UCSD-AML1 (cell line): Measurements from ENCODE around the gene REXO1.

Experiments
- DNase-seq: peaks from one replicate; lab custom pipeline; 2025; ENCODE audit not compliant: unreplicated experiment; lab: John Stamatoyannopoulos, UW

REXO1 gene

DNA sequence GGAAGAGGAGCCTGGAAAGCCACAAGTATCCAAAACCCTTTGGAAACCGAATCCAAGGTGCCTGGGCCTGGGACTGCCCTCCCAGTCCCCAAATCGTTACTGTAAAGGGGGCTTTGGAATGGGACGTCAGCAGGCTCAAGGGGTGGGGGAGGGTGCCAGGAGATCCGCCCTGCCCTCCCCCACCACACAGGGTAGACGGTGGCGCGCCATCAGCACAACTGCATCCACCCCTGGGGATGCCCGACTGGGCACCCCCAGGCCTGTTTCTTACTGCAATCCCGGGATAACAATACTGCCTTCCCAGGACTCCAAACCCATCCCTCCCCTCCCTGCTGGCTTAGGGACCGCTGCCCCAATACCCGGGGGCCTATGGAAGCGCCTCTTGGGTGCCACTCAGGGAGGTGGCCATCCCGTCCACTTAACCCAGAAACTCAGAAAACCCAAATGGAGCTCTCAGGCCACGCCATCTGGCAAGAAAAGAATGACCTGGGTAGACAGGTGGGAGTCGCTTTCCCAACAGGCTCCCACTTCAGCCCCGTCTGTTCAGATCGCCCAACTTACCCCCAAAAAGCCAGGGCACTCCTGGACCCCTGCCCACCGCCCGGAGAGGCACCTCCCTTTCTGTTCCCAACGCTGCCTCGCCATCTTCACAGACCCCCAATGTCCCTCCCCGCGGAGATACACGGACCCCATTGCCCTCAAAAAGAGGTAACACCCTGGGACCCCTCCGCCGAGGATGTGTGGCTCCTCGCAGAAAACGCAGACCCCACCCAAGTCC is 12.7 kb upstream of the REXO1 start:
- DNase-seq: no peak

DNA sequence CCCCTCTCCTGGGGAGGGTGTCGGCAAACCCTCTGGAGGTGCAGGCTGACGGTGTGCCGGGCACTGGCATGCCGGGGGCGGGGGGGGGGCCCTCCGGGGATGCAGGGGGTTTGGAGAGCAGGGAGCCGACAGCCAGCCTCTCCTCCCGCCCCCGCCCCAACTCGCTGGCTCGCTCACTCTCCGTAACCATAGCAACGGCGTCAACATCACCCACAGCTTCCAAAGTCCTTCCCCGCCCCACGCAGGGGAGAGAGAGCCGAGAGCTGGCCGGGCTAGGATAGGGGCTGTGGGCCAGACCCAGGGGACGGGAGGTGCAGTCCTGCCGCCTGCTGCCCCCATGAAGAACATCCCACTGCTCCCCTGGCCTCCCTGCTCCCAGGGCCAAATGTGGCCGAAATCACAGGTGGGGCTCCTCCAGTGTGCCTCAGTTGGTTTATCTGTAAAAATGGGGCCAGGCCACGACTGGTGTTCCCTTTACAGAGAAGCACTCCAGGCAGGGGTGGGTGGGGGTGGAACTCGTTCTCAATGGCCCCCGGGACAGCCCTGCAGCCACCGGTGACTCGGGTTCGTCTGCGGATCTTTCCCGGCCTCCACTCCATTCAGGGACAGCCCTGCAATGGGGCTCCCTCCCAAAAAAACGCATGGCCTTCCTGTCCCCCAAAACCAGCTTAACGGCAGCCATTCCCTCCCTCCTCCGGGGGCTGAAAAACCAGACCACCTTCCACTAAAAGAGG is 11.9 kb upstream of the REXO1 start:
- DNase-seq: peak; percentile 30

DNA sequence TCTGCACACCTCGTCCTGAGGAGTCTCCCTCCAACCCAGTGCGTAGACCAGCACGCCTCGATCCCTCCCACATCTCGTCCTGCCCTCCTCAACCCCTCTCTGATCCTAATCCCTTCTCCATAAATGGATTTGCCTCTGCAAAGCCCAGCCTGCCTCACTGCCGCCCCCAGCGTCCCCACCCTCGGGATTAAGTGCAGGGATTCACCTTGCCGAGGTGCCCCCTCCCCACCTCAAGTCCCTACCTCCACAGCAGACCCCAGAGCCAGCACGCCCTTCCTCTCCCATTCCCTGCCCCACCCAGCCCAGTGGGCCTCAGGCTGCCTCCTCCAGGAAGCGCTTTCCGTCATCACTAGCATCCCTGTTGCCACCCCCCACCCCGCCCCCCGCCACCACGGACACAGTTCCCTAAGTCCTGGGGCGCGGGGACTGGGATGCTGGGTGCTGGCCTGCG is 11.1 kb upstream of the REXO1 start:
- DNase-seq: no peak

DNA sequence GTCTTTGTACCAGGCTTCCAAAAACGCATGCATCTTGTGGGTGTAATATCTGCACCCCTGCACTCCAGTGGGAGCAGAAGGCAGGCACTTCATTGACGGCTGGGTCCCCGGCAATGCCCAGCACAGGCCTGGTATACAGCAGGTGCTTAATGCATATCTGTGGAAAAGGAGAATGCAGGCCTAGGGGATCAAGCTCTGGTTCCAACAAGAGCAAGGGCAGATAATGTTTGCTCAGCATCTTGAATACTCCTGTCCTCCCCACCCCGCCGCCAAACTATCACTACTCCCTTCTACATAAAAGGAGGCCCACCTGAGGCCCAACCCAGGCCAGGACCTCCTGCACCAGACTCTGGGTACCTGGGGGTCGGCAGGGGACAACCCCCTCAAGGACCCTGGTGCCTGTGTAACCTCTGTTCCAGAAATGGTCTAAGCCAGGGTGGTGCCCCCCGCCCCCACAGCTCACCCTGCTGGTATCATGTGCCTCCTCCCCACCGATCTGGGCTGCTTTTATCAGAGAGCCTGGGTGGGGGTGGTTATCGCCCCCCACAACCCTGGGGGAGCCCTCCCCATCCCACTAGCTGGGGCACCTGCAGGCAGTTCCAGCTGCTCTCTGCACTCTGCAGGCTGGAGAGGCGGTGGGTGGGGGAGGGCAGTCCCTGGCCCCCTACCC is 10.3 kb upstream of the REXO1 start:
- no peak for DNase-seq

DNA sequence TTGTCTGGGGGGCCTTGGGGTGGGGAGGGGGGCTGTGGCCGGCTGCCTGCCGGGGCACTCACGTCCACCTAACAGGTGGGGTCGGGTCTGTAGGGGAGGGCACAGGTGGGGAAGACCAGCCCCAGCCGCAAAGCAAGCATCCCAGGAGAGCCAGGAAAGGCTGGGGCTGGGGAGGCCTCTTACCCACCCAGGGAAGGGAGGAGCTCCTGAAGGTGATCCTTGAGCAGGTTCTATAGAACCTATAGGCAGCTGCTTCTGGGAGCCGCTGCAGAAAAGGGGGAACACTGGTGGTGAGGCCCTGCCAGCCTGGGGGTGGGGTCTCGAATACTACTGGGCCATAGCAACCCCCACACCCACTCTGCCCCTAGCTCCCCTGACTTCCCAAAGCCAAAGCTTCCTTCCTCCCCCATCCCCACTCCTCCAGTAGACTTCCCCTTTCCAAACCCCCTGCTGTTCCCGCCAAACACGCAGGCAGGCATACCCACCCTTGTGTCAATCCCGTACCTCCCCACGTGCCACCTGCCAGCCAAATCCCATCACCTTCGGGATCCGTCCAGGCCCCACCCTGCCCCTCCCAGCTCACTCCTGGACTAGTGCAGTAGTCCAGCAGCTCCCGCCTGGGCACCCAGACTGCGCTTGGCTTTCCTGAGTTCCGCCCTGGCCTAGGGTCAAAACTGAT is 9.5 kb upstream of the REXO1 start:
- peak; percentile 53 for DNase-seq

DNA sequence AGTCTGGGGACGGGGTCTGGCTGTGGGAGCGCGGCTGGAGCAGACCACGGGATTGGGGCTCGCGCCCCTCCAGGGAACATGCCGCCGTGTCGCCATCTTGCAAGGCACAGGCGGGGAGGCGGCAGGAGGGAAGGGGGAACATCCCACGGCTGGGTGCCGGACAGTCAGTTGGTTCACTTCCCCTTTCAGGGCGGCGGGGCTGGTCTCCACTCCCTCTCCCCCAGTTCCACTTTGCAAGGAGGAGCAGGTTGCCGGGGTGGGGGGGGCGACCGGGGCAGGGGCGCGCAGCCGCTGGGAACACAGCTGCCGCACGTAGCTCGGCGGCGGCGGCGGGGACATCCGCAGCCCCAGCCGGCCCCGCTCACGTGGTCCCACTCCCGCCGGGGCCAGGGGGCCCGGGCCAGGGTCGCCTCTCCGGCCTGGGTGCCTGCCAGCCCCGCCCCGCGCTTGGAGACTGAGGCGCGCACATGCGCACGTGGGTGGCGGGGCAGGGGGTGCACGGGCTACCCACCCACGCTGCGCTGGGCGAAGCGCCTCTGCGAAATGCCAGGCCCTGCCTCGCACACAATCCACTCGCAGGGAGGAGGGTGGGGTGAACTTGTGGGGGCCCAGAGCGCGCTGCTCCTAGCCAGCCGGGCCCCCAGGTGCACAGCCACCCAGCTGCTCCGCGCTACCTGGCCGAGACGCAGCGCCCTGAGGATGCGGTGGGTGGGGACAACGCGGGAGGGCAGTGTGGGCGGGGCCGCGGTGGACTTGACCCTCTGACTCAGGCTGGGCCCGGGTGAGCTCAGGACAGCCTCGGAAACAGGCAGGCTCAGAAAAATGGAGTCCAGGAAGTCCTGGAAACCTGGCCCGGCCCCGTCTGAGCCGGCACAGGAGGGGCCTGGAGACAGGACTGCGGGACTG is 8.7 kb upstream of the REXO1 start:
- peak; percentile 82 for DNase-seq

DNA sequence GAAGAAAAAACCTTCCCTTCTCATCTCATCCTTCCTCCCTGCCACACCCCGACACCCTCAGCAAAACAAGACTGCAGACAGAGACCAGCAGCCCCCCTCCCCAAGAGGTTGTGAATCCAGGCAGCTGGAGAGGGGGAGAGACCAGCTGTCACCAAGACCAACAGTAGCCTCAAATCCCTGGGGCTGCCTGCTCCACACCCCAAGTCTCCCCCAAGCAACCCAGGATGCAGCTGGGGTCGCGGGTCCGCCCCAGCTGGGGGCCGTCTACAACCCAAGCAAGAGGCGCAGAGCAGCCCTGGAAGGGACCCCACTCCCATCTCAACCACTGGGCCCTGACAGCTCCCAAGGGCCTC is 8.0 kb upstream of the REXO1 start:
- no peak for DNase-seq

DNA sequence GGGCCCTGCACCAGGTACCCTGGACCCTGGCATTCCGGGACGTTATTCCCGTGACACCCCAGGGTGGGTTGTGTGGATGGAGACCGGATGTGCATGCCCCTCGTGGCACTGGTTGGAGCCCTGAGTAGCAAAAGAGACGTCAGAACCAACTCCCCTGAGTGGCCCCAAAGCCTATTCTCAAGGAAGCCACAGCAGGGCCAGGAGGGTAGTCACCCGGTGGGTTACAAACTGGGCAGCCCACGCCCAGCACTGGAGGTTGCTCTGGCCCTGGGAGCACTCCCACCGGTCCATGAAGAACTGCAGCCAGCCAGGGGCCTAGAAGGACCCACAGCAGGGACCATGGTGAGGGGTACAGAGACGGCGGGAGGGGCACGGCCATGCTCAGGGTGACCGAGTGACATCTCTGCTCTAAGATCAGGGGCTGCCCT is 7.6 kb upstream of the REXO1 start:
- no peak for DNase-seq

DNA sequence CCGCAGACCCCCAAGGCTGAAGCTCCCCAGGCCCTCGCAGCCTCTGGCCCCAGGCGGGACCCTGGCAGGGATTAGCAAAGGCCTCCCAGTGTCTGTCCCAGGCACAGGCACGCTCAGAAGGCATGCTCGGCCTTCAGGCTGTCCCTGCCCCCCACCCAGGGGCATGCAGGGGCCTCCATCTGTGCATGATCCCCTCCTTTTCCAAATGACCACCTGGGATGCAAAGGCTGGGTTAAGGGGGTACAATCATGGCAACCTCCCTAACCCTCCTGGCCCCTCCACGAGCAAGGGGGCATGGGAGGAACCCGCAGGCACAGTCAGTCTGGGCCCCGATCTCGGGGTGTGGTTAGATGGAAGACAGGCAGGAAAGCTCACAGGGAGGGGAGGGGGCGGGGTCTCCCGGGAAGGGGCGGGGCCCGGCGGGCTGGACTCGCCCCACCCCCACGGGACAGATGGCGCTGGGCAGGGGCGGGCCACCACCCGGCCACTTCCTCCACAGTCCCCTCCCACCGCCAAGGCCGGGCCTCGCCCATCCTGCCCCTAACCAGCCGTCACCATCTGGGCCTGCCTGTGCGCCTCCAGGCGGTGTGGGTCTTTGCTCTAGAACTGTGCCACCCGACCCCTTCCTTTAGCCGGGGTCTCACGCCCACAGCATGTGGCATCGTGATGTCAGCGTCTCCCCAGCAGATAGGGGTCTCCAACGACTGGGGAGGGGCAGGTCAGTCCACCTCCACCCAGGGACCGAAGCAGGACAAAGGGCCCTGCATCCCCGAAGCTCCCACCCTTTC is 7.0 kb upstream of the REXO1 start:
- peak; percentile 97 for DNase-seq

DNA sequence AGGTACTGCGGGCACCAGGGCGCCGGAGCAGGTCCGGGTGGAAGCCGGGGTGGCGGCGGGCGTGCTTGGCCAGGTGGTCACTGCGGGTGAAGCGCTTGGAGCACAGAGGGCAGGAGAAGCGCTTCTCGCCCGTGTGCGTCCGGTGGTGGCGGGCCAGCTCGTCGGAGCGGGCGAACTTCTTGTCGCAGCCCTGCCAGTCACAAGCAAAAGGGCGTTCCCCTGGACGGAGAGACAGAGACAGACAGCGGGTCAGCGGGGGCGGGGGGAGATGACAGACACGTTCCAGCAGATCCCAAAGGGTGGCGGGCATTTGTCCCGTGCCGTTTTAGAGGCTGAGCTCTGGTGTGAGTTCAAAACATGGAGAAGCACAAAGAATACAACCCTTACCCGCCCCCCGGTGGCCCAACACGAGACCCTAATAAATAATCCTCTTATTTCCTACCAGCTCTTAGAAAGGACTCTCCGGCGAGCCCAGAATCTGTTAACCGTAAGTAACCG is 6.3 kb upstream of the REXO1 start:
- DNase-seq: no peak

DNA sequence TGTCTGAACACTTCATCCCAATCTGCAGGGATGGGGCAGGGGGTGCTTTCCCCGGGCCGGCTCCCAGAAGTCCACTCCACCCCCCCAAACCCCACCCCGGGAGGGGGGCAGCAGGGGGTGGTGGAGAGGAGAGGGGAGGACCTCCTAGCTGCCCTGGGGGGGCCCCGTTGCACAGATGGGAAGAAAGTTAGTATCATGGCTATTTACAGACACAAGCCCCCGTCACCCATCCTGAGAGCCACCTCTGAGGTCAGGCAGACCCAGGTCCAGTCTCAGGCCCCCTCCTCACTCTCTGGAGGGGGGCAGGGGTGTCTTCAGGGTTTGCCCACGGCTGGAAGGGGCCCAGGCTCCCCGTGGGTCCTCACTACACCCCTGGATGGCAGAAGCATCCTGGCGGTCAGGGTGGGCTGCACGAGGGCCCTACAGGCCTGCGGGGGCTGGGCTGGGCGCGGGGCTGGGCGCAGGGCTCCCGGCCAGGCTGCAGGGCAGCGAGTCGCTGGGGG is 5.8 kb upstream of the REXO1 start:
- no peak for DNase-seq

DNA sequence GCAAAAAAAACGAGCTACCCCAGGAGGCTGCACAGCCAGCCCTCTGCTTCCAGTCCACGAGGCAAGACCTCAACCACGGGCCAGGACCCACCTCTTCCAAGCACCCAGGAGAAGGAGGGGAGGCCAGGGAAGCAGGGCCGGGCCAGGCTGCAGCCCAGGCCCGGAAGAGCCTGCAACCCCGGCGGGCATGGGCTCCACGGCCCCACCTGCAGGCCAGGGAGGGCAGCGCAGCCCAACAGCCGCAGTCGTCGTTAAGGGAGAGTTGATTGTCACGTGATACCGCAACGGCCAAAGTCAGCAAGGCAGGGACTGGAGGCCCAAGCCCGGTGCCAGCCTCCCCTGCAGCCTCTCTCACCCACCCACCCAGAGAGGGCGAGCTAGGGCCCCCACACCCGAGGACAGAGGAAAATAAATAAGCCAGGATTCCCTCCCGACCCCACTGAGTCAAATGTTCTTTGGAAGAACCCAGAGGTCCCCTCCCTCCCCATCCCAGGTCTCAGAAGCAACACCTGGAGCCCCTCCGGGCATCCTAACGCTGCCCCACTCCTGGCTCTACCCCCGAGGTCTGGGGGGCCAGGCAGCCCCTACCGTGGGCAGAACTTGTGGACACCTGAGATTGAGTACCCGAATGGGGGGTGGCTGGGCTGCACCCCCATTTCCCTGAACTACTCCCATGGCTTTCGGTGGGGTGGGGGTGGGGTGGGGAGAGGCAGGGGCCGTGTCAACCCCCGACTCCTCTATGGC is 5.2 kb upstream of the REXO1 start:
- peak; percentile 91 for DNase-seq

DNA sequence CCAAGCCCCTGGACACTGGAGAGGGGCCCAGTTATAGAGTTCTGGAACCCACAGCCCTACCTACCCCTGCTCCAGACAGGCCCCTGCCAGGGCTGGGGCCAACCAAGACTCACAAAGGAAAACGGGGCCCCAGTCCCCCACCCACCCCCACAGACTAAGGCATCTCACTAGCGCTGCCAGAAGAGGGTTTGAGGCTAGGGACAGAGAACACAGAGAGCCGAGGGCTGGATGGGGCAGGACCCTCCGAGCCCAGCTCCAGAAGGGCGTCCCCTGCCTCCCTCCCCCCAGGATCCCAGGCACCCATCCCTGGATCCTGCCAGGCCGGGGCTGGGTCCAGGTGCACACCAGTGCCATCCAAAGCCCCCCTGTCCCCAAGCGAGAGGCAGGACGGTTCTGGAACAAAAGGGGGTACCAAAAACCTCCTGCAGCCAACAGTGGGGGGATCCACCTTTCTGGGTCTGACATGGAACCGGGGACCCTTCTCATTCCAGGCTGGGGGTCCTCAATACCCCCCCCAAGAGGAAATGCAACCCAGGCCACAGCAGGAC is 4.4 kb upstream of the REXO1 start:
- no peak for DNase-seq

DNA sequence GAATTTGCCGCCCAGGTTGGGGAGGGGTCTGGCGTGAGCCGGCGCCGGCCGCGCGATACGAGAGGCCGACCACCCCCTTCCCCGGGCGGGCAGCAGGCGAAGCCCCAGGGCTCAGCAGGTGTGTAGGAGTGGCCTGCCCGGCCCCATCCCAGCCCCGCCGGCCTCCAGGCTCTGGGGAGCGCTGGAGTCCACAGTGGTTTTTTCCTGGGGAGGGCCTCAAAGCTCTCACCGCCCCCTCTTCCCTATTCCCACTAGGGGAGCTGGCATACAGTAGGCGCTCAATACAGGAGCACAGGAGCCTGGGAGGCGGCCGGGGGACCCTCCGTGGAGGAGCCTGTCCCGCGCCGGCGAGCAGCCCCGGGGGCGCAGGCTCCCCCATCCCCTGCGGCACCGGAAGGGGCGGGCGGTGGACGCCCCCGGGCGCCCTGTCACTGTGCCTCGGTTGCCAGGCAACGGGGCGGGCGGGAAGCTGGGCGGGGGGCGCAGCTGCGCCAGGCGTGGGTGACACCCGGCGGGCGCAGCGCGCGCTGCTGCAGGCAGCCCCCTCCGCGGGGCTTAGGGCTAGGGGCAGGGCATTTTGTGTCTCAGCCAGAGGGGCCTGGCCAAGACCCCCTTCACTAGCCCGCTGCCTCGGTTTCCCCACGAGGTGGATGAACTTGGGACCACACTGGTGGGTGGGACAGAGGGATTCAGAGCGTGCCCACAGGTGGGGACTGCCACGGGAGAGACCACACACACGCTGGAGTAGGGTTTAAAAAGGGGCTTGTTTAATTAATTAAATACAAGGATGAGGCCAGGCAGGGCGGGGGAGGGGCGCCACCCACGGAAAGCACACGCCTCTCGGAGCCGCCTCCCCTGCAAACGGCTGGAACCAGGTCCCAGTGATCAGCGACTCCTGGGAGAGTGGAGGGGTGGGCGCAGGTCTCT is 3.6 kb upstream of the REXO1 start:
- no peak for DNase-seq

DNA sequence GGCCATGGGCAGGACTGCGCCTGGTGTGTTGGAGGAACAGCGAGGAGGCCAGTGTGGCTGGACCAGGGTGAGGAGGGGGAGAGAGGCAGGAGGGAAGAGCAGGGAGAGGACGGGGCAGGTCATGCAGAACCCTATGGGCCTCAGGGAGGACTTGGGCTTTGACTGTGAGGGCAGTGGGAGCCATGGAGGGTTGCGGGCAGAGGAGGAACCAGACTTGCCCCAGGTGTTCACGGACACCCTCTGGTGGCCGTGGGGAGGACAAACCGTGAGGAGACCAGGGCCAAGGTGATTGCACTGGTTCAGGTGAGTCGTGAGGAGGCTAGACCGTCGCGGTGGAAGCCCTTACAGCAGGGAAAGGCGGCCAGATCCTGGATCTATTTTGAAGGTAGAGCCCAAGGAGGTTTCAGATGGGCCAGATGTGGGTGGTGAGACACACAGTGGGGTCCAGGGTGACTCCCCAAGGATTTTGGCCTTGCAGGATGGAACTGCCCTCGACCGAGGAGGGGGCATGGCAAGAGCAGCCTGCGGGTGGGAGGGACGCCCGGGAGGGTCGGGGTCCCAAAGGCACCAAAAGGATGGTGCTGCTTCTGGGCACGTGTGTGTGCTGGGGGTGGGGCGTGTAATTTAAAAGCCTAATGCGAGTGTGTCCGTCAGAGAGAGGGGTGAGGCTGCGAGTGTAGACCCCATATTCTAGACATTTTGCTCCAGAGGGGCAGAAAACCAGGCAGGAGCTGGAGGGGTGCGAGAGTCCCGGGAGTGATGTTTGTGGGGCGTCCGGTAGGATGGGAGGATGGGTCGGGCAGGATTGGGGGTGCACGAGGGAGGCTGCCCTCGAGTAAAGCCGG is 2.7 kb upstream of the REXO1 start:
- no peak for DNase-seq

DNA sequence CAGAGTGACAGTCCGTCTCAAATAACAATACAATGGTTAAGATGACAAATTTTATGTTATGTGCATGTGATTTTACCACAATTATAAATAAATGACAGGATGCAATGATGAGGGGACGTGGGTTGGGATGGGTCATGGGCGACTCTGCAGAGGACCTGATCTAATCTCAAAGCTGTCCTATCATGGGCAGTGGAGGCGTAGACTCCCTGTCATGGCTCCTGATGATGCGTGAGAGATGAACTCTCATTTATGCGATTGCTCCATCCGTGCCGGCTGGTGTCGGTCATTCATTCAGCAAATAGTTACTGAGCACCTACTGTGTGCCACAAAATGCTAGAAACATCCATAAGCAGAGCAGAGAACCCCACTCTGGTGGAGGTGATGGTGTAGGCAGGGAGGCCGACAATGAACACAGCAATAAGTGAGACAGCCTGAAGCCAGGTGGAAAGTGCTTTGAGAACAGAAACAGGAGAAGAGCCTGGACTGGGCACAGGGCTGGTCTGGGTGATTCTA is 1.7 kb upstream of the REXO1 start:
- DNase-seq: no peak
